ENCODE data around the gene ZCCHC7. TPM values are rescaled to one million over a fixed set of nuclear protein-coding genes. Genes with fewer than 3 reads are reported as not detected.

The ZCCHC7 gene
- total and polyA plus RNA-seq, 2 experiments from 2014 or later = 29.8 to 38.8 TPM

- no peak overlapping the region for H3K4me2 ChIP-seq
- ATAC-seq = no peak
- H3K27ac ChIP-seq (ENCODE audit: low read depth) = no peak overlapping the region; the same call in 1 of the 2 replicates
- TF ChIP-seq NANOG (IDR thresholded peaks at IDR 0.05; ENCODE audit: borderline replicate concordance) (no peak), ZNF114 (CRISPR knock-in tag; IDR thresholded peaks at IDR 0.05) (no peak), CTCF (conservative IDR thresholded peaks at IDR 0.05; ENCODE audit: low read depth in 2 of 2) (no peak), STAT1 (IDR thresholded peaks at IDR 0.05; ENCODE audit: unreplicated experiment) (no peak), EZH2 (IDR thresholded peaks at IDR 0.05; ENCODE audit: low read depth, unreplicated experiment) (no peak), ZNF462 (CRISPR knock-in tag; IDR thresholded peaks at IDR 0.05) (no peak), REST (IDR thresholded peaks at IDR 0.05; ENCODE audit: unreplicated experiment) (no peak), ZNF331 (CRISPR knock-in tag; IDR thresholded peaks at IDR 0.05; ENCODE audit: low read depth) (no peak), CREB1 (CRISPR knock-in tag; IDR thresholded peaks at IDR 0.05; ENCODE audit: low read depth) (no peak), POLR2AphosphoS5 (IDR thresholded peaks at IDR 0.05; ENCODE audit: low read depth) (no peak), EZH2phosphoT487 (IDR thresholded peaks at IDR 0.05; ENCODE audit: unreplicated experiment) (no peak), ETS1 (IDR thresholded peaks at IDR 0.05) (no peak), JUNB (IDR thresholded peaks at IDR 0.05; ENCODE audit: unreplicated experiment) (no peak)
- no peaks in the 10 kb centered on the region for H3K9me2 ChIP-seq (ENCODE audit: insufficient read depth)
- H3K36me3 Mint-ChIP-seq (ENCODE audit: low read depth) = no peaks in the 10 kb centered on the region; the same call in 2 of the 3 replicates
- H3K4me1 ChIP-seq (ENCODE audit: insufficient read depth) = no peaks in the 10 kb centered on the region; the same call in 1 of the 2 replicates
- no peaks in the 10 kb centered on the region for H3K36me3 ChIP-seq (ENCODE audit: insufficient read depth)
- no peaks in the 10 kb centered on the region for H3F3A ChIP-seq (replicated peaks; ENCODE audit: low read depth)
- H3K27ac Mint-ChIP-seq = no peak overlapping the region
- H3K4me3 ChIP-seq = no peak overlapping the region
- H3K4me1 Mint-ChIP-seq = peaks cover 24% of the 10 kb centered on the region
- H3K79me2 ChIP-seq (replicated peaks; ENCODE audit: insufficient read depth) = peaks cover 12% of the 10 kb centered on the region
- no peak for DNase-seq (ENCODE audit: low spot score)
- H2AFZ ChIP-seq = no peak overlapping the region
- no peak overlapping the region for H3K4me3 Mint-ChIP-seq
- no peaks in the 10 kb centered on the region for H4K20me1 ChIP-seq (replicated peaks; ENCODE audit: insufficient read depth)
- no peaks in the 10 kb centered on the region for H3K27me3 Mint-ChIP-seq (ENCODE audit: insufficient read depth, low read depth, poor library complexity)
- no peaks in the 10 kb centered on the region for H3K9me3 Mint-ChIP-seq
- no peaks in the 10 kb centered on the region for H3K27me3 ChIP-seq (ENCODE audit: insufficient read depth)
Observed at GRCh38 chr9:37212435-37212834, 92.1 kb downstream of the ZCCHC7 start.
